NCI-H2227 (cell line): ENCODE measurements around the gene TIMP2.
"Not testable (repeated sequence)": the region's sequence is repeated elsewhere in the genome, so short reads cannot be mapped to it uniquely, and the experiment has no call there.

Source experiments
- DNase-seq: peaks from one replicate; lab custom pipeline; 2025; ENCODE audit not compliant: unreplicated experiment; lab: John Stamatoyannopoulos, UW

Gene TIMP2

GRCh38 chr17:78933025-78933958, 8.1 kb upstream of the TIMP2 start:
- no peak for DNase-seq

GRCh38 chr17:78929908-78930775, 5.0 kb upstream of the TIMP2 start:
- DNase-seq, result no peak

GRCh38 chr17:78925662-78926555, 722 bp upstream of the TIMP2 start:
- DNase-seq, result peak; percentile 49

- DNase-seq, result peak; percentile 33
Observed at GRCh38 chr17:78924481-78925151, 571 bp downstream of the TIMP2 start.

GRCh38 chr17:78923660-78924453, 1.3 kb downstream of the TIMP2 start:
- peak; percentile 48 for DNase-seq

GRCh38 chr17:78922816-78923498, 2.2 kb downstream of the TIMP2 start:
- no peak for DNase-seq

- no peak for DNase-seq
Observed at GRCh38 chr17:78921437-78921971, 3.7 kb downstream of the TIMP2 start.

GRCh38 chr17:78920528-78920927, 4.7 kb downstream of the TIMP2 start:
- DNase-seq, result no peak

- DNase-seq, result no peak
Observed at GRCh38 chr17:78919861-78920450, 5.2 kb downstream of the TIMP2 start.

- DNase-seq, result no peak
Observed at GRCh38 chr17:78918979-78919378, 6.2 kb downstream of the TIMP2 start.

- no peak for DNase-seq
Observed at GRCh38 chr17:78917451-78918275, 7.5 kb downstream of the TIMP2 start.

- no peak for DNase-seq
Observed at GRCh38 chr17:78915872-78916632, 9.1 kb downstream of the TIMP2 start.

GRCh38 chr17:78913115-78913514, 12.1 kb downstream of the TIMP2 start:
- peak; percentile 55 for DNase-seq

GRCh38 chr17:78912082-78912481, 13.1 kb downstream of the TIMP2 start:
- no peak for DNase-seq

GRCh38 chr17:78911543-78911942, 13.6 kb downstream of the TIMP2 start:
- DNase-seq, result not testable (repeated sequence)

- DNase-seq, result no peak
Observed at GRCh38 chr17:78910497-78911284, 14.5 kb downstream of the TIMP2 start.
